ENCODE results near the gene MC4R. TPM values are rescaled to one million over a fixed set of nuclear protein-coding genes. Genes with fewer than 3 reads are reported as not detected.

The MC4R gene
- total RNA-seq, 1 donor from 2014 or later, result not detected

- Mint-ChIP-seq H3K4me1 (ENCODE audit: low read depth) (no peaks in the 10 kb centered on the region), H3K9me3 (ENCODE audit: low read depth) (no peaks in the 10 kb centered on the region), H3K36me3 (ENCODE audit: low read depth) (no peaks in the 10 kb centered on the region), H3K27me3 (ENCODE audit: low read depth) (peaks cover 31% of the 10 kb centered on the region), H3K27ac (ENCODE audit: unreplicated experiment) (no peak overlapping the region), H3K4me3 (ENCODE audit: unreplicated experiment) (no peak overlapping the region)
- DNase-seq (ENCODE audit: low spot score), result no peak
- peak; percentile 35 for TF ChIP-seq CTCF (IDR thresholded peaks at IDR 0.05)
Measured at GRCh38 chr18:60411715-60412114, 39.1 kb upstream of the MC4R start.

GRCh38 chr18:60406721-60407120 is 34.1 kb upstream of the MC4R start:
- no peaks in the 10 kb centered on the region for H3K9me3 Mint-ChIP-seq (ENCODE audit: low read depth)
- no peak overlapping the region for H3K27ac Mint-ChIP-seq (ENCODE audit: unreplicated experiment)
- peaks cover 55% of the 10 kb centered on the region for H3K27me3 Mint-ChIP-seq (ENCODE audit: low read depth)

GRCh38 chr18:60404486-60405085 is 32.0 kb upstream of the MC4R start:
- Mint-ChIP-seq H3K4me1 (ENCODE audit: low read depth) (no peaks in the 10 kb centered on the region), H3K36me3 (ENCODE audit: low read depth) (no peaks in the 10 kb centered on the region), H3K4me3 (ENCODE audit: unreplicated experiment) (no peak overlapping the region), H3K27ac (ENCODE audit: unreplicated experiment) (no peak overlapping the region), H3K27me3 (ENCODE audit: low read depth) (peaks cover 46% of the 10 kb centered on the region), H3K9me3 (ENCODE audit: low read depth) (no peaks in the 10 kb centered on the region)
- DNase-seq (ENCODE audit: low spot score), result no peak
- TF ChIP-seq CTCF (IDR thresholded peaks at IDR 0.05), result no peak

More at GRCh38 chr18:60406721-60407120, 34.1 kb upstream of the MC4R start:
- no peaks in the 10 kb centered on the region for H3K36me3 Mint-ChIP-seq (ENCODE audit: low read depth)
- no peak for TF ChIP-seq CTCF (IDR thresholded peaks at IDR 0.05)
- no peak overlapping the region for H3K4me3 Mint-ChIP-seq (ENCODE audit: unreplicated experiment)
- no peaks in the 10 kb centered on the region for H3K4me1 Mint-ChIP-seq (ENCODE audit: low read depth)
- DNase-seq (ENCODE audit: low spot score), result no peak

- TF ChIP-seq CTCF (IDR thresholded peaks at IDR 0.05), result no peak
- no peak overlapping the region for H3K27ac Mint-ChIP-seq (ENCODE audit: unreplicated experiment)
- no peaks in the 10 kb centered on the region for H3K36me3 Mint-ChIP-seq (ENCODE audit: low read depth)
- DNase-seq (ENCODE audit: low spot score), result no peak
- no peaks in the 10 kb centered on the region for H3K9me3 Mint-ChIP-seq (ENCODE audit: low read depth)
- no peak overlapping the region for H3K4me3 Mint-ChIP-seq (ENCODE audit: unreplicated experiment)
- H3K4me1 Mint-ChIP-seq (ENCODE audit: low read depth), result no peaks in the 10 kb centered on the region
- peaks cover 31% of the 10 kb centered on the region for H3K27me3 Mint-ChIP-seq (ENCODE audit: low read depth)
Measured at GRCh38 chr18:60401346-60401745, 28.8 kb upstream of the MC4R start.

- DNase-seq (ENCODE audit: low spot score), result no peak
- Mint-ChIP-seq H3K9me3 (ENCODE audit: low read depth) (no peaks in the 10 kb centered on the region), H3K36me3 (ENCODE audit: low read depth) (no peaks in the 10 kb centered on the region), H3K27ac (ENCODE audit: unreplicated experiment) (no peak overlapping the region), H3K4me3 (ENCODE audit: unreplicated experiment) (no peak overlapping the region), H3K27me3 (ENCODE audit: low read depth) (peaks cover 21% of the 10 kb centered on the region), H3K4me1 (ENCODE audit: low read depth) (no peaks in the 10 kb centered on the region)
- TF ChIP-seq CTCF (IDR thresholded peaks at IDR 0.05), result no peak
Measured at GRCh38 chr18:60391571-60392226, 19.1 kb upstream of the MC4R start.
